GM12878 (cell line): ENCODE data around the gene AGFG1. TPM values are rescaled to one million over a fixed set of nuclear protein-coding genes. Genes with fewer than 3 reads are reported as not detected.

ENCODE experiments used
- ATAC-seq: fragments of 200-7000 bp; cut with Tn5 transposase; 3 replicates; pipeline ENCODE4 v1.9.1; 2020; ENCODE audit warnings: mild to moderate bottlenecking, moderate library complexity
- BruUV-seq: library from RNA; stranded (reverse); fragments of 400-500 nt; replicated peaks from 2 replicates; lab custom pipeline; 2021; lab: Mats Ljungman, UMichigan
- CTCF ChIA-PET: fragments of 300-600 bp; sonication (Branson Sonifier 250); formaldehyde crosslinking; extraction: SDS; loops from one replicate; lab custom pipeline; 2021; ENCODE audit warnings: inconsistent platforms; lab: Yijun Ruan, JAX
- POLR2A ChIA-PET: fragments of 350-600 bp; formaldehyde crosslinking; extraction: SDS; loops from one replicate; lab custom pipeline; 2021; ENCODE audit warnings: inconsistent platforms; lab: Charles Lee
- RAD21 ChIA-PET: fragments of 300-600 bp; sonication (Branson Sonifier 250); formaldehyde crosslinking; loops from one replicate; lab custom pipeline; 2023; ENCODE audit warnings: antibody characterized with exemption; ENCODE audit not compliant: unreplicated experiment; lab: Charles Lee
- SMC1A ChIA-PET: fragments of 300-600 bp; sonication (Branson Sonifier 250); formaldehyde crosslinking; loops from one replicate; lab custom pipeline; 2023; ENCODE audit not compliant: unreplicated experiment, uncharacterized antibody; lab: Charles Lee
- DNase-seq: peaks from one replicate; pipeline ENCODE4 v3.0.0-alpha.2; 2011; ENCODE audit warnings: low read depth, low spot score
- FAIRE-seq: peaks from 3 replicates; lab custom pipeline; 2011; peaks lifted over from hg19 to GRCh38; lab: Jason Lieb, UNC
- H2AFZ ChIP-seq: 2 replicates; pipeline ENCODE4 v1.6.0; 2011; ENCODE audit warnings: low read depth, low read length, control low read depth; ENCODE audit not compliant: control insufficient read depth
- H3K27ac ChIP-seq: 2 replicates; pipeline ENCODE4 v1.5.1; 2011; ENCODE audit warnings: control low read depth; ENCODE audit not compliant: control insufficient read depth, insufficient read depth
- H3K27me3 ChIP-seq, 2 experiments: replicated peaks in 1 of 2; 2 replicates each; pipeline versions ENCODE4 v1.6.0 to v1.6.1; 2011; ENCODE audit warnings: low read length in 1 of 2; ENCODE audit not compliant: control insufficient read depth in 2 of 2, insufficient read depth in 2 of 2
- H3K36me3 ChIP-seq, 2 experiments: 2 replicates each; pipeline ENCODE4 v1.5.1; 2011; ENCODE audit warnings: low read length in 1 of 2; ENCODE audit not compliant: control insufficient read depth in 2 of 2, insufficient read depth in 2 of 2
- H3K4me1 ChIP-seq: 2 replicates; pipeline ENCODE4 v1.6.1; 2011; ENCODE audit warnings: mild to moderate bottlenecking, low read length, moderate library complexity, mixed read lengths; ENCODE audit not compliant: control insufficient read depth, insufficient read depth
- H3K4me2 ChIP-seq: 2 replicates; pipeline ENCODE4 v1.6.0; 2011; ENCODE audit warnings: control low read depth; ENCODE audit not compliant: control insufficient read depth, insufficient read depth
- H3K4me3 ChIP-seq: fragments of 200-600 bp; sonication (generic); 2 replicates; pipeline ENCODE4 v1.5.1; 2016
- H3K79me2 ChIP-seq: 2 replicates; pipeline ENCODE4 v1.6.0; 2011; ENCODE audit warnings: low read length; ENCODE audit not compliant: control insufficient read depth, insufficient read depth
- H3K9ac ChIP-seq: 2 replicates; pipeline ENCODE4 v1.8.0; 2011; ENCODE audit warnings: low read length, control low read depth, mixed read lengths; ENCODE audit not compliant: control insufficient read depth, insufficient read depth
- H3K9me3 ChIP-seq: replicated peaks from 3 replicates; pipeline ENCODE4 v1.5.1; 2011; ENCODE audit warnings: mild to moderate bottlenecking, low read length; ENCODE audit not compliant: control insufficient read depth, insufficient read depth
- H4K20me1 ChIP-seq: 2 replicates; pipeline ENCODE4 v1.6.0; 2011; ENCODE audit not compliant: control insufficient read depth, insufficient read depth
- CBX5 ChIP-seq: sonication (generic); IDR thresholded peaks from 2 replicates; pipeline ENCODE4 v1.6.1; 2016; ENCODE audit warnings: low read depth, moderate library complexity, mild to moderate bottlenecking, inconsistent platforms
- NBN ChIP-seq: fragments of 450-650 bp; IDR thresholded peaks from 2 replicates; pipeline ENCODE4 v1.6.1; 2016
- WRNIP1 ChIP-seq: IDR thresholded peaks from 2 replicates; pipeline ENCODE4 v1.6.1; 2011; ENCODE audit warnings: low read depth, low read length, improper control_type of control experiment, borderline replicate concordance
- WGBS: methylation state at CpG from one replicate; pipeline ENCODE4 v1.1.6; 2016; ENCODE audit warnings: low lambda C conversion rate; ENCODE audit not compliant: insufficient replicate concordance, insufficient coverage; ENCODE audit errors: missing lambda C conversion rate; 5-methylcytosine and 5-hydroxymethylcytosine counted together
- in situ Hi-C: fragments of 300-500 bp; cut with MboI; formaldehyde crosslinking; loops from 9 replicates; pipeline ENCODE4 v1.14.3; 2018; ENCODE audit warnings: mixed read lengths
- intact Hi-C: fragments of 100-400 bp; cut with micrococcal nuclease; formaldehyde crosslinking; loops from one replicate; pipeline ENCODE4 v1.14.2; 2022; ENCODE audit not compliant: unreplicated experiment
- polyA plus RNA-seq, 11 experiments: library from polyadenylated mRNA; depleted of rRNA in 4 of 11; unstranded in 6 of 11; stranded (reverse) in 5 of 11; fragments of >200 nt; fragmentation: Nextera tagmentation in 4 of 11; fragmentation: Illumina TruSeq in 1 of 11; extraction: Ambion mirVana in 4 of 11; extraction: Trizol in 1 of 11; gene quantifications; 1 replicate in 1 of 11; 2 replicates in 10 of 11; pipeline versions ENCODE4 v1.2.1 to v1.2.3, GENCODE V29; 2011 to 2016; ENCODE audit warnings: inconsistent platforms in 2 of 11, missing spikeins in 2 of 11, low read depth in 1 of 11
- total RNA-seq, 4 experiments: library from RNA; depleted of rRNA in 3 of 4; stranded (reverse); fragments of >200 nt in 3 of 4; fragmentation: Illumina TruSeq in 1 of 4; extraction: Trizol in 1 of 4; gene quantifications; 2 replicates each; pipeline versions ENCODE4 v1.2.1 to v1.2.3, GENCODE V29; 2013 to 2021
- TF ChIP-seq, protein P1 (sequence below): IDR thresholded peaks from 2 replicates; pipeline ENCODE4 v1.6.1; 2012; ENCODE audit warnings: low read depth, low read length, improper control_type of control experiment
- TF ChIP-seq, protein P2 (sequence below): IDR thresholded peaks from 2 replicates; pipeline ENCODE4 v1.6.1; 2011; ENCODE audit warnings: borderline replicate concordance, low read depth, mild to moderate bottlenecking, moderate library complexity, low read length; ENCODE audit not compliant: insufficient read depth, poor library complexity, severe bottlenecking
- TF ChIP-seq, protein P3 (sequence below): fragments of 450-650 bp; IDR thresholded peaks from 2 replicates; pipeline ENCODE4 v1.6.1; 2017; ENCODE audit warnings: mild to moderate bottlenecking, low read depth, inconsistent platforms; ENCODE audit not compliant: poor library complexity, severe bottlenecking
- TF ChIP-seq, protein P4 (sequence below): fragments of 450-650 bp; IDR thresholded peaks from 2 replicates; pipeline ENCODE4 v1.6.1; 2017; ENCODE audit warnings: mild to moderate bottlenecking, moderate library complexity

The AGFG1 gene
- total and polyA plus RNA-seq, 10 of the 15 experiments (the other 5 are each of a cell fraction or from before 2014, with no cell fraction given): 7.3 to 243 (median 81.7) TPM

DNA sequence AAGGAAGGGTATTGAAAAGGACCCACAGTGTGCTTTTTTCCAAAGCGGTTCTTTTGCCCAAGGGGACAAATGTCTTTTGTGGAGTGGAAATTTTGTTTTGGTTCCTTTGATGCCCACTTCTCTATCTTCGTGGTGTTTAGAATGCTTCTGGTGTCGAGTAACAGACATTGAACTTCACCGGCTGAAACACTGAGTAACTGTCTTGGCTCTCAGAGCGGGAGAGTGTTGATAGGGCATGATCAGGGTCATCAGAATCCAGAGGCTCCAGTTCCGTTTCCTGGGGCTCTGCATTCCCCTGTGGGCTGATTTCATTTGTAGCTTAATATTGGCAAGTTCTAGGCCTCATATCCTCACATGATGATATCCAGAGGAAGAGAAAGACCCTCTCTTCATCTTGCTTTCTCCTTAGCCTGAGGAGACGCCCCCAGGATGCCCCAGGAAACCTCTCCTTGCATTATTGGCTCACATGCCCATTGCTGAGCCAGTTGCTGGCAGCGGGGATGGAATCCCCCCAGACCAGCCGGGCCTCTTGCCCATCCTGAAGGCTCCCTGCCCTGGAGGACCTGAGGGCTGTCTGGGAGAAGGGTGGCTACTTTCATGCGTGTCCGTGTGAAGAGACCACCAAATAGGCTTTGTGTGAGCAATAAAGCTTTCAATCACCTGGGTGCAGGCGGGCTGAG, 27.9 kb upstream of the AGFG1 start (continued):
- TF ChIP-seq WRNIP1 (no peak), NBN (no peak)
- TF ChIP-seq, protein P1, sequence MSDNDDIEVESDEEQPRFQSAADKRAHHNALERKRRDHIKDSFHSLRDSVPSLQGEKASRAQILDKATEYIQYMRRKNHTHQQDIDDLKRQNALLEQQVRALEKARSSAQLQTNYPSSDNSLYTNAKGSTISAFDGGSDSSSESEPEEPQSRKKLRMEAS: no peak
- TF ChIP-seq, protein P2, sequence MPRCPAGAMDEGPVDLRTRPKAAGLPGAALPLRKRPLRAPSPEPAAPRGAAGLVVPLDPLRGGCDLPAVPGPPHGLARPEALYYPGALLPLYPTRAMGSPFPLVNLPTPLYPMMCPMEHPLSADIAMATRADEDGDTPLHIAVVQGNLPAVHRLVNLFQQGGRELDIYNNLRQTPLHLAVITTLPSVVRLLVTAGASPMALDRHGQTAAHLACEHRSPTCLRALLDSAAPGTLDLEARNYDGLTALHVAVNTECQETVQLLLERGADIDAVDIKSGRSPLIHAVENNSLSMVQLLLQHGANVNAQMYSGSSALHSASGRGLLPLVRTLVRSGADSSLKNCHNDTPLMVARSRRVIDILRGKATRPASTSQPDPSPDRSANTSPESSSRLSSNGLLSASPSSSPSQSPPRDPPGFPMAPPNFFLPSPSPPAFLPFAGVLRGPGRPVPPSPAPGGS: no peak
- TF ChIP-seq, protein P3, sequence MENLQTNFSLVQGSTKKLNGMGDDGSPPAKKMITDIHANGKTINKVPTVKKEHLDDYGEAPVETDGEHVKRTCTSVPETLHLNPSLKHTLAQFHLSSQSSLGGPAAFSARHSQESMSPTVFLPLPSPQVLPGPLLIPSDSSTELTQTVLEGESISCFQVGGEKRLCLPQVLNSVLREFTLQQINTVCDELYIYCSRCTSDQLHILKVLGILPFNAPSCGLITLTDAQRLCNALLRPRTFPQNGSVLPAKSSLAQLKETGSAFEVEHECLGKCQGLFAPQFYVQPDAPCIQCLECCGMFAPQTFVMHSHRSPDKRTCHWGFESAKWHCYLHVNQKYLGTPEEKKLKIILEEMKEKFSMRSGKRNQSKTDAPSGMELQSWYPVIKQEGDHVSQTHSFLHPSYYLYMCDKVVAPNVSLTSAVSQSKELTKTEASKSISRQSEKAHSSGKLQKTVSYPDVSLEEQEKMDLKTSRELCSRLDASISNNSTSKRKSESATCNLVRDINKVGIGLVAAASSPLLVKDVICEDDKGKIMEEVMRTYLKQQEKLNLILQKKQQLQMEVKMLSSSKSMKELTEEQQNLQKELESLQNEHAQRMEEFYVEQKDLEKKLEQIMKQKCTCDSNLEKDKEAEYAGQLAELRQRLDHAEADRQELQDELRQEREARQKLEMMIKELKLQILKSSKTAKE: no peak

DNA sequence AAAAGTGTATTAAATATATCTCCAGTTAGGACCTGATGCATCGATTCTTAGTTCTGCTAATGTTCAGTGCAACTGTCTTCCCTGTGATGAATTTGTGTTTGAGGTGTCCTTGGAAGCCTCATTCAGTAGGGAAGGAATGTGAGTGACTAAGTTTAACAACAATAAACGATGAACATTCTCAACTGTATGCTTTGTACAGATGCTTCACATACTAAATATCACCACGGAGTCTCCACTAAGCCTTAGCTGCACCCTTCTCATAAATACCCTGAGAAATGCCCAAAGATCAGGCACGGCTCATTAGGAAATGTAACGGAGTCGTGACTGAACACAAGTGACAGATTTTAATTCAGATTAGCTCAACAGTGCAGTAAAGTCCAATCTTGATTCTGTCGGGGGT, 24.4 kb upstream of the AGFG1 start:
- Histone ChIP-seq H4K20me1 (no peaks in the 10 kb centered on the region), H2AFZ (no peak overlapping the region), H3K4me2 (no peak overlapping the region), H3K4me3 (no peak overlapping the region), H3K9me3 (no peaks in the 10 kb centered on the region)
- RAD21 ChIA-PET: no interaction called here
- DNase-seq (no peak), ATAC-seq (no peak)
- WGBS: 74% methylated on average over 7 of the region's 7 CpGs
- BruUV-seq: no TSS peak
- CTCF ChIA-PET: no interaction called here
- TF ChIP-seq, protein P4, sequence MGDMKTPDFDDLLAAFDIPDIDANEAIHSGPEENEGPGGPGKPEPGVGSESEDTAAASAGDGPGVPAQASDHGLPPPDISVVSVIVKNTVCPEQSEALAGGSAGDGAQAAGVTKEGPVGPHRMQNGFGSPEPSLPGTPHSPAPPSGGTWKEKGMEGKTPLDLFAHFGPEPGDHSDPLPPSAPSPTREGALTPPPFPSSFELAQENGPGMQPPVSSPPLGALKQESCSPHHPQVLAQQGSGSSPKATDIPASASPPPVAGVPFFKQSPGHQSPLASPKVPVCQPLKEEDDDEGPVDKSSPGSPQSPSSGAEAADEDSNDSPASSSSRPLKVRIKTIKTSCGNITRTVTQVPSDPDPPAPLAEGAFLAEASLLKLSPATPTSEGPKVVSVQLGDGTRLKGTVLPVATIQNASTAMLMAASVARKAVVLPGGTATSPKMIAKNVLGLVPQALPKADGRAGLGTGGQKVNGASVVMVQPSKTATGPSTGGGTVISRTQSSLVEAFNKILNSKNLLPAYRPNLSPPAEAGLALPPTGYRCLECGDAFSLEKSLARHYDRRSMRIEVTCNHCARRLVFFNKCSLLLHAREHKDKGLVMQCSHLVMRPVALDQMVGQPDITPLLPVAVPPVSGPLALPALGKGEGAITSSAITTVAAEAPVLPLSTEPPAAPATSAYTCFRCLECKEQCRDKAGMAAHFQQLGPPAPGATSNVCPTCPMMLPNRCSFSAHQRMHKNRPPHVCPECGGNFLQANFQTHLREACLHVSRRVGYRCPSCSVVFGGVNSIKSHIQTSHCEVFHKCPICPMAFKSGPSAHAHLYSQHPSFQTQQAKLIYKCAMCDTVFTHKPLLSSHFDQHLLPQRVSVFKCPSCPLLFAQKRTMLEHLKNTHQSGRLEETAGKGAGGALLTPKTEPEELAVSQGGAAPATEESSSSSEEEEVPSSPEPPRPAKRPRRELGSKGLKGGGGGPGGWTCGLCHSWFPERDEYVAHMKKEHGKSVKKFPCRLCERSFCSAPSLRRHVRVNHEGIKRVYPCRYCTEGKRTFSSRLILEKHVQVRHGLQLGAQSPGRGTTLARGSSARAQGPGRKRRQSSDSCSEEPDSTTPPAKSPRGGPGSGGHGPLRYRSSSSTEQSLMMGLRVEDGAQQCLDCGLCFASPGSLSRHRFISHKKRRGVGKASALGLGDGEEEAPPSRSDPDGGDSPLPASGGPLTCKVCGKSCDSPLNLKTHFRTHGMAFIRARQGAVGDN: no peak
- TF ChIP-seq CBX5: no peak
- TF ChIP-seq, all 136 proteins: peak for 0
- no peak overlapping the region for H3K27ac ChIP-seq
- POLR2A ChIA-PET: no interaction called here
- no peaks in the 10 kb centered on the region for H3K79me2 ChIP-seq
- in situ Hi-C loops (no loop called here), intact Hi-C loops (no loop called here)
- FAIRE-seq: no peak
- SMC1A ChIA-PET: interaction anchor here (1.2 kb wide), 1 partner anchor 18 kb away, joined by 3 read pairs; no protein-coding TSS in a partner anchor
- no peaks in the 10 kb centered on the region for H3K27me3 ChIP-seq
- H3K36me3 ChIP-seq: no peaks in the 10 kb centered on the region
- H3K9ac ChIP-seq: no peak overlapping the region
- H3K4me1 ChIP-seq: no peaks in the 10 kb centered on the region
